ENCODE data around the gene CLMP. TPM values are rescaled to one million over a fixed set of nuclear protein-coding genes. Genes with fewer than 3 reads are reported as not detected.

Gene CLMP
- total RNA-seq, 2 experiments from 2014 or later, result 0.09 TPM; not detected in 1

- Mint-ChIP-seq H3K4me3 (no peak overlapping the region), H3K9me3 (peaks cover 2% of the 10 kb centered on the region), H3K4me1 (ENCODE audit: low read depth) (peaks cover 35% of the 10 kb centered on the region), H3K27me3 (no peaks in the 10 kb centered on the region), H3K27ac (no peak overlapping the region), H3K36me3 (ENCODE audit: low read depth) (peaks cover 4% of the 10 kb centered on the region)
- POLR2A ChIA-PET, result interaction anchor here (1.0 to 10.9 kb wide), 3 partner anchors 12 to 30 kb away, joined by 4 to 67 read pairs (median 4); partner anchors contain the start of gene HSPA8
- CTCF ChIA-PET, result interaction anchor here (0.5 to 1.6 kb wide), 3 partner anchors 12 to 132 kb away, joined by 3 to 9 read pairs (median 4); no protein-coding TSS in a partner anchor
- DNase-seq (no peak), ATAC-seq (no peak)
- intact Hi-C loops (cut with micrococcal nuclease), result no loop called here
- no peak for TF ChIP-seq CTCF (IDR thresholded peaks at IDR 0.05)
Measured at GRCh38 chr11:123084454-123084853, 110.6 kb downstream of the CLMP start.

DNA sequence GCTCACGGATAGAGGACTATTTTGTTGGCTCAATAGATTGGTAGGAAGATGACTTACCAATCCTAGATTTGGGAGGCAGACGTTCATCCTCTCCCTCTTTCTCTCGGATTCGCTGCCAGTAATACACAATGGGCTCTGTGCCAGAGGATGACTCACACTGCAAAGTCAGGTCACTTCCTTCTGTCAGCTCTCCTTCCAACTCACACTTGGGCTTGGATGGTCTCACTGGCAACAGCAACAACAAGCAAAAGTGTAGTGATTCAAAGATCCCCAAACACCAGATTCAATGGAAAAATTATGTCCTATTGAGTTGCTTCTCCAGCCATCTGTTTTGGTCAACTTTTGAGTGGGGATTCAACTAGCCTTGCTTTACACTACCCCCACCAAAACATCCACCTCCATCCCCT lies 111.4 kb downstream of the CLMP start:
- ChIA-PET CTCF (interaction anchor here (0.8 to 1.6 kb wide), 3 partner anchors 11 to 178 kb away, joined by 3 to 9 read pairs (median 4); no protein-coding TSS in a partner anchor), POLR2A (interaction anchor here (1.0 to 10.9 kb wide), 3 partner anchors 12 to 22 kb away, joined by 3 to 67 read pairs (median 4); partner anchors contain the start of gene HSPA8)
- Mint-ChIP-seq H3K27ac (peak overlapping the region; percentile 74), H3K4me1 (ENCODE audit: low read depth) (peaks cover 35% of the 10 kb centered on the region), H3K27me3 (no peaks in the 10 kb centered on the region), H3K4me3 (no peak overlapping the region), H3K9me3 (peaks cover 2% of the 10 kb centered on the region), H3K36me3 (ENCODE audit: low read depth) (peaks cover 4% of the 10 kb centered on the region)
- intact Hi-C loops (cut with micrococcal nuclease), result no loop called here
- no peak for TF ChIP-seq CTCF (IDR thresholded peaks at IDR 0.05)
- ATAC-seq (peak; percentile 37), DNase-seq (peak; percentile 71)

- DNase-seq (no peak), ATAC-seq (no peak)
- Mint-ChIP-seq H3K9me3 (peaks cover 2% of the 10 kb centered on the region), H3K36me3 (ENCODE audit: low read depth) (peaks cover 4% of the 10 kb centered on the region), H3K27me3 (no peaks in the 10 kb centered on the region), H3K4me3 (no peak overlapping the region), H3K4me1 (ENCODE audit: low read depth) (peaks cover 31% of the 10 kb centered on the region), H3K27ac (no peak overlapping the region)
- intact Hi-C loops (cut with micrococcal nuclease), result no loop called here
- POLR2A ChIA-PET, result interaction anchor here (1.1 to 10.9 kb wide), 2 partner anchors 14 to 22 kb away, joined by 3 to 67 read pairs; partner anchors contain the start of gene HSPA8
- TF ChIP-seq CTCF (IDR thresholded peaks at IDR 0.05), result no peak
- CTCF ChIA-PET, result interaction anchor here (0.8 to 1.6 kb wide), 2 partner anchors 20 to 179 kb away, joined by 3 to 9 read pairs; no protein-coding TSS in a partner anchor
Measured at GRCh38 chr11:123082977-123083376, 112.1 kb downstream of the CLMP start.

- ATAC-seq, result peak; percentile 63
- CTCF ChIA-PET, result interaction anchor here (1.9 to 2.7 kb wide), 2 partner anchors 11 to 26 kb away, joined by 5 to 9 read pairs; no protein-coding TSS in a partner anchor
- Mint-ChIP-seq H3K27me3 (no peaks in the 10 kb centered on the region), H3K27ac (no peak overlapping the region), H3K4me3 (no peak overlapping the region), H3K9me3 (peaks cover 2% of the 10 kb centered on the region), H3K4me1 (ENCODE audit: low read depth) (peaks cover 25% of the 10 kb centered on the region), H3K36me3 (ENCODE audit: low read depth) (peaks cover 4% of the 10 kb centered on the region)
- intact Hi-C loops (cut with micrococcal nuclease), result no loop called here
- DNase-seq, result no peak
- POLR2A ChIA-PET, result interaction anchor here (1.5 to 10.9 kb wide), 4 partner anchors 9 to 26 kb away, joined by 8 to 67 read pairs (median 9); partner anchors contain the start of gene HSPA8
- no peak for TF ChIP-seq CTCF (IDR thresholded peaks at IDR 0.05)
Measured at GRCh38 chr11:123080015-123080414, 115.0 kb downstream of the CLMP start.

GRCh38 chr11:123076484-123076883 lies 118.6 kb downstream of the CLMP start:
- Mint-ChIP-seq H3K9me3 (no peaks in the 10 kb centered on the region), H3K36me3 (ENCODE audit: low read depth) (no peaks in the 10 kb centered on the region), H3K4me3 (no peak overlapping the region), H3K27me3 (no peaks in the 10 kb centered on the region), H3K27ac (no peak overlapping the region), H3K4me1 (ENCODE audit: low read depth) (peaks cover 28% of the 10 kb centered on the region)
- ChIA-PET POLR2A (interaction anchor here (1.3 kb wide), 1 partner anchor 23 kb away, joined by 3 read pairs; no protein-coding TSS in a partner anchor), CTCF (no interaction called here)
- no peak for TF ChIP-seq CTCF (IDR thresholded peaks at IDR 0.05)
- intact Hi-C loops (cut with micrococcal nuclease), result no loop called here
- DNase-seq, result no peak
- ATAC-seq, result no peak
